NT2/D1 (cell line): ENCODE results near the gene CRACDL.

Source experiments
- YY1 ChIP-seq: IDR thresholded peaks from 2 replicates; pipeline ENCODE4 v1.6.1; 2011; ENCODE audit not compliant: insufficient read length, insufficient read depth
- ZNF274 ChIP-seq: IDR thresholded peaks from 2 replicates; pipeline ENCODE4 v1.6.1; 2011; ENCODE audit warnings: mild to moderate bottlenecking, low read depth, low read length

GRCh38 chr2:98896416-98896815, 39.6 kb downstream of the CRACDL start:
- TF ChIP-seq ZNF274 = no peak
- TF ChIP-seq YY1 = no peak
